ENCODE data around the gene UBL3.

The UBL3 gene

DNA sequence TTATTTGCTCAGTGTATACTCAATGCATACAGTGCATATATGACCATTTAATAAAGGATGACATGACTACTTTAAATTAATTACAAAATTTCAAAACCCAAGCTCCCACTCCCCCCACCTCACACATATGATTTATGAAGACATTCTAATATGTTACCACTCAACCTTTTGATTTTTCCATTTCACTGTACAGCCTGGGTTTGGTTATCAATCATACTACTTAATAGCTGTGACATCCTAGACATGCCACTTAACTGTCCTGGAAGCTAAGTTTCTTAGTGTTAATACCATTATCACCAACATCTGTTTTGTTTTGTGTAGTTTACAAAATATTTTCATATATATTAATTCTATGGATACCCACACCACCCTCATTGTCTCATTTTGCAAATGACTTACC, 42.2 kb downstream of the UBL3 start:
- DNase-seq, result no peak

DNA sequence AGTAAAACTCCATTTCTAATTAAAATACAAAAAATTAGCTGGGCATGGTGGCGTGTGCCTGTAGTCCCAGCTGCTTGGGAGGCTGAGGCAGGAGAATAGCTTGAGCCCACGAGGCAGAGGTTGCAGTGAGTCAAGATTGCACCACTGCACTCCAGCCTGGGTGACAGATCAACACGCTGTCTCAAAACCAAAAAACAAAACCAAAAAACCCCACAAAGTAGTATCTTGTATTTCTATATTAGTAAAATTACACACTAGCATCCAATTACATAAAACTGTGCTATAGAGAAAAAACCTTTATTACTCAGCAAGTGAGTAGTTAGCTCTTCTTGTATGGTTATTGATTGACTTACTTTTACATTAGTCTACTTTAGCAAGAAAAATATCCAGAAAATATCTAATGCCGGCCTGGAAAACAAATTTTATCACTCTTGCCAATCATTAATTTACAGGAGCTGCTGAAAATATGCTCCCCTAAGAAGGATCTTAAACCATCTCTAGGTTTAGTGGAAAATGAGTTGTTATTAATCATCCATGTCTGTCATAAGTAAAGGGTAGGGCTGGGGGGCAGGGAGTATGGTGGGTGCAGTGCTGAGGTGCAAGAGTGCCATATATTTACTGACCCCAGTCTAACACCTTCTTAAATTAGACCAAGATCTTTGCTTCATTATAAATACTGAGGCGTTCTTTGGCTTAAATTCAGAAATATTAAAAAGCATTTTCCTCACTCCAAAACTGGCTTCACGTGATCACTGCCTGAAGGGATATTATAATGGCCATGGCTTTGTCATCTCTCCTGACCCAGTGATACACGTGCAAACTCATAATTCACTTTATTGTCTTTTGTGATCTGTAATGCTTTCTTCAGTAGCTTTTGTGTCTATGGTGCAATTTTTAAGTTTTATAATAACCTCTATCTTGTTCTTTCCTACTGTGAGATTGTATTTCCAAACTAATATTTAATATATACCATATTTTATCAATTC, 44.1 kb downstream of the UBL3 start:
- DNase-seq, result no peak

DNA sequence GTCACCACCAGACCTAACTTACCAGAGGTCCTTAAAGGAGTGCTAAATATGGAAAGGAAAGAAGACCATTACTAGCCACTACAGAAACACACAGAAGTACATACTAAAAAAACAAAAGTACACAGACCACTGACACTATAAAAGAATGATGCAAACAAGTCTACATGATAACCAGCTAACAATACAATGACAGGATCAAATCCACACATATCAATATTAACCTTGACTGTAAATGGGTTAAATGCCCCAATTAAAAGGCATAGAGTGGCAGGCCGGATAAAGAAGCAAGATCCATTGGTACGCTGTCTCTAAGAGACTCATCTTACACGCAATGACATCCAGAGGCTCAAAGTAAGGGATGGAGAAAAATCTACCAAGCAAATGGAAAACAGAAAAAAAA, 47.2 kb downstream of the UBL3 start:
- DNase-seq, result no peak

GRCh38 chr13:29802621-29803020, 47.8 kb downstream of the UBL3 start:
- DNase-seq, result no peak

DNA sequence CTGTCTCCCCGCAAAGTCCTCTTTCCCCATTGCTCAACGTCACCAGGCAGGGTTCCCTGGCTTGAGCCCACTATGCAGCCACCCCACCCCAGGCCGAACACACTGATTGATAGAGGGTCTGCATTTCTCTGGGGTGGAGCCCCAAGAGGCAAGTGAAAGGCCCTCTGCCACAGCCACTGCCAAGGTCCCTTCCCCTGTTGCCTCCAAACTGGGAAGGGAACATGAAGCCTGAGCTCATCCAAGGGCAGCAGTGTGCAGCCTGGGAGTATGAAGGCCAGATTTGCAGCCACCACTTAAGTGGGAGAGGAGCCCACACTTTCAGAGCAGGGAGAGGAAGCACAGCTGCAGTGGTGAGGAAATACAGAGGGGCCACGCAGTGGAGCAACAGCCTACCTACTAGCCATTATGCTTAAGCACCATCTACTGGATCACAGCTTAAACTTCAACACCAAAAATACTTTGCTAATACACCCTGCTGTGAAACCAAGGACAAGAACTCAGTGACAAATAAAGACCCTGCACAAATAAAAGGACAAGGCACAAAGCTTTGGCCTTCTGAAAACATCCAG, 48.6 kb downstream of the UBL3 start:
- no peak for DNase-seq

DNA sequence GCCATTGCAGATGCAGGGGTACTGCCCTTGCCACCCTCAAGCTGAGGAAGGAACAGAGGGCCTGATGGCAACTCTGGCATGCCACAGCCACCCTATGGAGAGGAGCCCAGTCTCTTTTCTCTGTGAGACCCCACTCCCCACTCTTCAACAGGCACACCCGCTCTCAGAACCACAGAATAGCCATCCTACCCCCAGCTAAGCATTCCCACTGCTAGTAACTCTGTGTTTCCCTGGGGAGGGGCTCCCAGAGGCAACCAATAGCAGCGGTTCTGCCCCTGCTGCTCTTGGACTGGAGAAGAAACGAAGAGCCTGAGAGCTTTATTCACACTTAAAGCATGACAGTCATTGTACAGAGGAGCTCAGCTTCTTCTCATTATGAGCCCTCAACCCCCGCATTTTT, 49.3 kb downstream of the UBL3 start:
- no peak for DNase-seq

GRCh38 chr13:29800687-29801086, 49.7 kb downstream of the UBL3 start:
- DNase-seq, result no peak

GRCh38 chr13:29799041-29799440, 51.4 kb downstream of the UBL3 start:
- DNase-seq, result no peak

- no peak for DNase-seq
Measured at GRCh38 chr13:29791997-29792780, 58.2 kb downstream of the UBL3 start.

DNA sequence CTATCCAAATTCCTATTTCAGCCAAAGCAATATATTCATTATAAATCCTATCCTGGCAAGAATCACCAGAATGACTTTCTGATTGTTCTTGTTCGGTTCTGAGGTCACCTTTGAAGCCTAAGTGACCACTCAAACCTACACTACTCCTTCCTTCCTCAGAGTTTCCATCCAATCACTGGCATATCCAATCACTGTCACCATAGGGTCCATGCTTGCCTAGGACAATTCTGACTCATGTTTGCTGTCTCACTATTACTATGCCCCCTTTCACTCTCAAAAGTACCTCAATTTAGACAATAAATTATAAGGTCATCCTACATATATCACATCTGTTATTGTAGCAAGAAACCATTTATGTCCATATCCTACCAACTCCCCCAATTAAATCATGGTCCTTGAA, 58.9 kb downstream of the UBL3 start:
- DNase-seq, result no peak

GRCh38 chr13:29786698-29787097, 63.7 kb downstream of the UBL3 start:
- no peak for DNase-seq

GRCh38 chr13:29785978-29786377, 64.4 kb downstream of the UBL3 start:
- no peak for DNase-seq

DNA sequence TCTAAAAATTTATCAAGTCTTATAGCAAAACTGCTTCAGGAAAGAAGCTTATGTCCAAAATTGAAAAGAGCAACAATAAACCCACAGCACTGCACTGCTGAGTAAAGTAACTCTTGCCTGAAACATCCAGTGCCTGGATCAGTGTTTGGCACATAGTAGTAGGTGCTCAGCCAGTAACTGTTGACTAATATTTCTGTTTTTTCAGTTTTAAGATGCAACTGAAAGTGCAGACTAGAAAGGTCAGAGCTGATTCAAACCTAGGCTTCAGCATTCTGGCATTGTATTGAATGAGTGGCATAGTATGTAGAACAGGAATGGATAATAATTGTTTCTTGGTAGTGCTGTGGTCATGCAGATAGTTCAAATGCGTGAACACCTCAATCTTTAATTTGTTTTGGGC, 67.6 kb downstream of the UBL3 start:
- DNase-seq, result no peak

DNA sequence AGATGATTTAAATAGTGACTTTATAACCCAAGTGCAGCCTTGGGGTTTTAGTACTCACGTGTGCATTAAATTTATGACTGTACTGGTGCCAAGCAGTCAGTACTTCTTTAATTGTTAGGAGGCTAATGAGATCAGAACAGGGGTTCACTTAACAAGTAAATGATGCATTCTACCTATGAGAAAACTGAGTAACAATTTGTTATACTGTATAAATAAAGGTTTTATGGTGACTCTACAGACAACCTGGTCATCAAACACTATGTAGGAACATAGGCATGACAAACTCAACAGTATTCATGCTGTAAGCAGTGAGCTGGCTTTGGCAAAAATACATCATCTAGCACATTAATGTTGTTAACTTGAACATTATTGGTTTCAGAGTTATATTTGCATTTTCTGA, 75.6 kb downstream of the UBL3 start:
- no peak for DNase-seq

GRCh38 chr13:29771247-29771646, 79.2 kb downstream of the UBL3 start:
- DNase-seq, result no peak

- DNase-seq, result no peak
Measured at GRCh38 chr13:29767006-29767405, 83.4 kb downstream of the UBL3 start.

DNA sequence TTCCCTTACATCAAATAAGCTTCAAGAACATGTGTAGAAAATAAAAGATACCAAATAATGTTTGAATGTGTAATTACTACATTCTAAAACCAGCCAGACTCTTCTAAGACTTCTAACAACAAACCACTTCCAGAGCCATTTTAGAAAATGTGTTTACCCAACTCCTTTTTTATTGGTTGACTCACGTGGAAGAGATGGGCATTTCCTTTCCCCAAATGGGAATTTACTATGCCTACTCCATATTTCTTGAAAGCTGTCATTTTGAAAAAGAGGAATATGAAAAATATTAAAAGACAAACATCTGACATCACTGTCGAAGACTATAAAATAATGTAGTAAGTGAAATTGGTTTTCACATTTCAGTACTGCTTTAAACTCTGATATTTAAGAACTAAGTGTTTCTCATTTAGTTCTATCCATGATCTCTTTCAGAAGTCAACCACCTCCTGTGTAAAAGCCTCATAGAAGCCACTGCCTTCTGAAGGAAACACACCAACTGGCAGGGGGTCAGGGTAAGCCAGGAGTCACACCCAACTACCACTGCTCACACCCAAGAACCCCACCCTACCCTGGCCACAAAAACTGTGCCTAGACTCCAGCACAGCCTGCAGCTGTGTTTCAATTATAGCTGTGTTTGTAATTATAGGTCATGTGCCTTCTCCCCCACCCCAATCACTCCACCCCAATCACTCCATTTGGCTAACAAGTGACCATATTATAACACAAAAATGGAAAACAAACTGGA, 86.8 kb downstream of the UBL3 start:
- no peak for DNase-seq

DNA sequence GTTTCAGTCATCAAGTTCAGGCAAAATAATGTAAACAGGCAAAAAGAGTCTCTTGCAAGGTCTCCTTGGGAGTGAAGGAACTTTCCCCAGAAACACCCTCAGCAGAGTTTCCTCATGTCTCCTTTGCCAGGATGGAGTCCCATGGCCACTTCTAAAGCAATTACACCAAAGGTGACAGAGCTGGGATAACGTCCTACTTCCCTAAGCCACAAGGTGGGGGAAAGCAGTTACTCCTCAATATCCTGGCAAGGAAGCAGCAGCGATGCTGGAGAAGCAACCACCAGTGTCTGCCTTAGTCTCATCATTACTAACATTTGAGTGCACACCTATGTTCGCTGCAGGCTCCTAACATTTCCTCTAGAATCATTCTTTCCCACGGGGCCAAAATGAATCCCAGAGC, 88.6 kb downstream of the UBL3 start:
- no peak for DNase-seq

GRCh38 chr13:29761160-29761559, 89.3 kb downstream of the UBL3 start:
- no peak for DNase-seq

DNA sequence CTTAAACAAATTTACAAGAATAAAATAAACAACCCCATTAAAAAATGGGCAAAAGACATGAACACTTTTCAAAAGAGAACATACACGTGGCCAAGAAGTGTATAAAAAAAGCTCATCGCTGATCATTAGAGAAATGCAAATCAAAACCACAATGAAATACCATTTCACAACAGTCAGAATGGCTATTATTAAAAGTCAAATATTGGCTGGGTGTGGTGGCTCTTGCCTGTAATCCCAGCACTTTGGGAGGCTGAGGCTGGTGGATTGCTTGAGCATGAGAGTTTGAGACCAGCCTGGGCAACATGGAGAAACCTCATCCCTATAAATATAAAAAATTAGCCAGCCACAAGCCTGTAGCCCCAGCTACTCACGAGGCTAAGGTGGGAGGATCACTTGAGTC, 89.9 kb downstream of the UBL3 start:
- no peak for DNase-seq

DNA sequence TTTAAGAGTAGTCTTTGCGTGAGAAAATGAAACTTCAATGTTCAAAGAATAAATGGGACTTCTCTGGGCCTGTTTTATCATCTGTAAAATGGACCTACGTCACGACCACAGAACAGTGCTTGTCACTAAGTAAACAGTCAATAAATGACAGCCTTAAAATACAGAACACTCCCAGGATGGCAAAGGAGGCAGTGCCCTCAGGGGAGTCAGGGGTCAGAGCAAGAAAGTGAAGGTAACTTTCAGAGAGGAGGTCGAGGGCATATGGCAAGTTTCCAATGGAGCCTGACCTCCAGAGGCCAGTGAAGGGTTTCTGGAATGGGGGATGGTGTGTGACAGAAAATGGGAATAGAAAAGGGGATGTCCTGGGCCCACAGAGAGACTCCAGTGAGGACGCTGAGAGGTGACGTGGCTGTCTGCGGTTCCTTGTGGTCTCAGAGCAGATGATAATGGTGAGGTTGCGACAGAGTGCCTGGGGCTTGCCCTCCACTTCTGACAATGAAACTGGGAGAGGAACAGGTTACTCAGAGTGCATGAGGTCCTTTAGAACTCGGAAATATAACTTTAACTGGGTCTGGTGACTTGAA, 91.8 kb downstream of the UBL3 start:
- no peak for DNase-seq

- DNase-seq, result no peak
Measured at GRCh38 chr13:29756506-29756905, 93.9 kb downstream of the UBL3 start.

GRCh38 chr13:29754473-29754806, 96.0 kb downstream of the UBL3 start:
- no peak for DNase-seq
